Neural progenitor cell (in vitro differentiated cells): ENCODE data around the gene CLSTN3. TPM values are rescaled to one million over a fixed set of nuclear protein-coding genes. Genes with fewer than 3 reads are reported as not detected.
A peak's percentile ranks its signal among the peaks of the same experiment; 100 is the strongest.

Source experiments
- DNase-seq: peaks from one replicate; pipeline ENCODE4 v3.0.0-alpha.2; 2016; ENCODE audit warnings: low spot score
- H2AFZ ChIP-seq: fragments of 200-600 bp; sonication (generic); replicated peaks from 2 replicates; pipeline ENCODE4 v1.6.1; 2016; ENCODE audit warnings: antibody characterized with exemption
- H3F3A ChIP-seq: fragments of 200-600 bp; sonication (generic); 2 replicates; pipeline ENCODE4 v1.6.1; 2016; ENCODE audit warnings: antibody characterized with exemption, low read depth
- H3K27ac ChIP-seq: fragments of 200-600 bp; sonication (generic); 2 replicates; pipeline ENCODE4 v1.5.1; 2016; ENCODE audit warnings: mild to moderate bottlenecking
- H3K27me3 ChIP-seq: fragments of 200-600 bp; sonication (generic); 2 replicates; pipeline ENCODE4 v1.6.1; 2016; ENCODE audit warnings: mild to moderate bottlenecking, moderate library complexity
- H3K36me3 ChIP-seq: fragments of 200-600 bp; sonication (generic); 2 replicates; pipeline ENCODE4 v1.5.1; 2016
- H3K4me1 ChIP-seq: fragments of 200-600 bp; sonication (generic); 2 replicates; pipeline ENCODE4 v1.6.1; 2016; ENCODE audit warnings: mixed run types
- H3K4me2 ChIP-seq: fragments of 200-600 bp; sonication (generic); 2 replicates; pipeline ENCODE4 v1.6.1; 2016
- H3K4me3 ChIP-seq: fragments of 200-600 bp; sonication (generic); 2 replicates; pipeline ENCODE4 v1.5.1; 2016
- H3K79me2 ChIP-seq: fragments of 200-600 bp; sonication (generic); 2 replicates; pipeline ENCODE4 v1.6.1; 2016; ENCODE audit warnings: low read depth
- H3K9ac ChIP-seq: fragments of 200-600 bp; sonication (generic); 2 replicates; pipeline ENCODE4 v1.6.1; 2016
- H3K9me3 ChIP-seq: fragments of 200-600 bp; sonication (generic); 2 replicates; pipeline ENCODE4 v1.5.1; 2016; ENCODE audit warnings: low read depth
- H4K20me1 ChIP-seq: fragments of 200-600 bp; sonication (generic); 2 replicates; pipeline ENCODE4 v1.6.1; 2016; ENCODE audit warnings: low read depth
- H3K27ac Mint-ChIP-seq: 3 replicates; pipeline ENCODE4 v1.8.0; 2021; ENCODE audit warnings: mixed read lengths
- H3K27me3 Mint-ChIP-seq: 2 replicates; pipeline ENCODE4 v1.8.0; 2022; ENCODE audit warnings: low read depth, mild to moderate bottlenecking, inconsistent platforms, moderate library complexity, mixed read lengths; ENCODE audit not compliant: insufficient read depth
- H3K36me3 Mint-ChIP-seq: 3 replicates; pipeline ENCODE4 v1.8.0; 2021; ENCODE audit warnings: mixed read lengths
- H3K4me1 Mint-ChIP-seq: 3 replicates; pipeline ENCODE4 v1.8.0; 2021; ENCODE audit warnings: mixed read lengths
- H3K4me3 Mint-ChIP-seq: 3 replicates; pipeline ENCODE4 v1.8.0; 2021; ENCODE audit warnings: mild to moderate bottlenecking, moderate library complexity, mixed read lengths
- H3K9me3 Mint-ChIP-seq: 3 replicates; pipeline ENCODE4 v1.8.0; 2020; ENCODE audit warnings: mixed read lengths
- CTCF ChIP-seq: fragments of 200-600 bp; sonication (generic); IDR thresholded peaks from 2 replicates; pipeline ENCODE4 v1.5.1; 2017; ENCODE audit warnings: antibody characterized with exemption, mild to moderate bottlenecking
- EZH2 ChIP-seq: fragments of 200-600 bp; sonication (generic); IDR thresholded peaks from 2 replicates; pipeline ENCODE4 v1.6.1; 2017; ENCODE audit warnings: antibody characterized with exemption, mild to moderate bottlenecking, moderate library complexity
- EZH2phosphoT487 ChIP-seq: fragments of 200-600 bp; sonication (generic); IDR thresholded peaks from 2 replicates; pipeline ENCODE4 v1.6.1; 2017; ENCODE audit warnings: antibody characterized with exemption
- total RNA-seq: library from RNA; depleted of rRNA; stranded (reverse); fragments of >200 nt; gene quantifications from 2 replicates; pipeline ENCODE4 v1.2.3, GENCODE V29; 2015; ENCODE audit warnings: low replicate concordance

The CLSTN3 gene
- 24.0 and 36.9 TPM in 2 replicates for total RNA-seq

- H3K27me3 Mint-ChIP-seq = peaks cover 16% of the 10 kb centered on the region
- Histone ChIP-seq H3K27ac (no peak within 1 kb of the TSS), H3K9ac (peak within 1 kb of the TSS; percentile 63), H3F3A (peaks cover 5% of the 10 kb centered on the region), H3K4me2 (peak within 1 kb of the TSS; percentile 92), H4K20me1 (no peaks in the 10 kb centered on the region), H3K4me1 (peaks cover 9% of the 10 kb centered on the region), H3K79me2 (no peaks in the 10 kb centered on the region), H3K36me3 (no peaks in the 10 kb centered on the region), H3K27me3 (peaks cover 26% of the 10 kb centered on the region), H3K9me3 (no peaks in the 10 kb centered on the region), H2AFZ (peak within 1 kb of the TSS; percentile 100), H3K4me3 (peak within 1 kb of the TSS; percentile 95)
- H3K27ac Mint-ChIP-seq = peak within 1 kb of the TSS; percentile 76
- no peaks in the 10 kb centered on the region for H3K9me3 Mint-ChIP-seq
- TF ChIP-seq EZH2 (no peak), EZH2phosphoT487 (no peak), CTCF (no peak)
- H3K36me3 Mint-ChIP-seq = peaks cover 11% of the 10 kb centered on the region
- peak within 1 kb of the TSS; percentile 88 for H3K4me3 Mint-ChIP-seq
- peak; percentile 92 for DNase-seq
- peaks cover 27% of the 10 kb centered on the region for H3K4me1 Mint-ChIP-seq
Observed at GRCh38 chr12:7129872-7130691, at the start of gene CLSTN3. TSS of gene CLSTN3 (plus strand) at chr12:7130371. CDS start at chr12:7130649, 278 bp downstream.

- Mint-ChIP-seq H3K4me1 (no peaks in the 10 kb centered on the region), H3K27ac (no peak overlapping the region)
Observed at GRCh38 chr12:7081037-7081436, 49.1 kb upstream of the CLSTN3 start.

GRCh38 chr12:7083125-7083524 lies 47.0 kb upstream of the CLSTN3 start:
- H3K4me1 Mint-ChIP-seq = no peaks in the 10 kb centered on the region
- peaks cover 3% of the 10 kb centered on the region for H3K9me3 Mint-ChIP-seq
- Histone ChIP-seq H3K79me2 (no peaks in the 10 kb centered on the region), H3K9ac (no peak overlapping the region), H3K27ac (no peak overlapping the region), H3F3A (no peaks in the 10 kb centered on the region), H3K27me3 (no peaks in the 10 kb centered on the region), H4K20me1 (no peaks in the 10 kb centered on the region), H3K9me3 (no peaks in the 10 kb centered on the region), H3K4me1 (no peaks in the 10 kb centered on the region), H3K4me3 (no peak overlapping the region), H3K4me2 (no peak overlapping the region), H2AFZ (no peak overlapping the region), H3K36me3 (no peaks in the 10 kb centered on the region)
- H3K36me3 Mint-ChIP-seq = no peaks in the 10 kb centered on the region
- H3K27ac Mint-ChIP-seq = no peak overlapping the region
- no peak for TF ChIP-seq CTCF
- DNase-seq = no peak
- H3K27me3 Mint-ChIP-seq = peaks cover 7% of the 10 kb centered on the region
- H3K4me3 Mint-ChIP-seq = no peak overlapping the region

More at GRCh38 chr12:7081037-7081436, 49.1 kb upstream of the CLSTN3 start:
- no peak for DNase-seq
- Histone ChIP-seq H3F3A (no peaks in the 10 kb centered on the region), H3K4me3 (no peak overlapping the region), H2AFZ (no peak overlapping the region), H3K4me2 (no peak overlapping the region), H3K4me1 (no peaks in the 10 kb centered on the region), H4K20me1 (no peaks in the 10 kb centered on the region), H3K79me2 (no peaks in the 10 kb centered on the region), H3K27ac (no peak overlapping the region), H3K36me3 (no peaks in the 10 kb centered on the region), H3K9me3 (no peaks in the 10 kb centered on the region), H3K9ac (no peak overlapping the region), H3K27me3 (no peaks in the 10 kb centered on the region)
- Mint-ChIP-seq H3K9me3 (peaks cover 3% of the 10 kb centered on the region), H3K27me3 (peaks cover 3% of the 10 kb centered on the region), H3K36me3 (no peaks in the 10 kb centered on the region), H3K4me3 (no peak overlapping the region)
- TF ChIP-seq CTCF (no peak), EZH2 (no peak), EZH2phosphoT487 (no peak)
